GM12878 (cell line): ENCODE data around the gene GRB10. TPM values are rescaled to one million over a fixed set of nuclear protein-coding genes. Genes with fewer than 3 reads are reported as not detected.

ENCODE experiments used
- ATAC-seq: fragments of 200-7000 bp; cut with Tn5 transposase; 3 replicates; pipeline ENCODE4 v1.9.1; 2020; ENCODE audit warnings: mild to moderate bottlenecking, moderate library complexity
- BruUV-seq: library from RNA; stranded (reverse); fragments of 400-500 nt; replicated peaks from 2 replicates; lab custom pipeline; 2021; lab: Mats Ljungman, UMichigan
- CTCF ChIA-PET: fragments of 300-600 bp; sonication (Branson Sonifier 250); formaldehyde crosslinking; extraction: SDS; loops from one replicate; lab custom pipeline; 2021; ENCODE audit warnings: inconsistent platforms; lab: Yijun Ruan, JAX
- POLR2A ChIA-PET: fragments of 350-600 bp; formaldehyde crosslinking; extraction: SDS; loops from one replicate; lab custom pipeline; 2021; ENCODE audit warnings: inconsistent platforms; lab: Charles Lee
- RAD21 ChIA-PET: fragments of 300-600 bp; sonication (Branson Sonifier 250); formaldehyde crosslinking; loops from one replicate; lab custom pipeline; 2023; ENCODE audit warnings: antibody characterized with exemption; ENCODE audit not compliant: unreplicated experiment; lab: Charles Lee
- SMC1A ChIA-PET: fragments of 300-600 bp; sonication (Branson Sonifier 250); formaldehyde crosslinking; loops from one replicate; lab custom pipeline; 2023; ENCODE audit not compliant: unreplicated experiment, uncharacterized antibody; lab: Charles Lee
- DNase-seq: peaks from one replicate; pipeline ENCODE4 v3.0.0-alpha.2; 2011; ENCODE audit warnings: low read depth, low spot score
- FAIRE-seq: peaks from 3 replicates; lab custom pipeline; 2011; peaks lifted over from hg19 to GRCh38; lab: Jason Lieb, UNC
- H2AFZ ChIP-seq: 2 replicates; pipeline ENCODE4 v1.6.0; 2011; ENCODE audit warnings: low read depth, low read length, control low read depth; ENCODE audit not compliant: control insufficient read depth
- H3K27ac ChIP-seq: 2 replicates; pipeline ENCODE4 v1.5.1; 2011; ENCODE audit warnings: control low read depth; ENCODE audit not compliant: control insufficient read depth, insufficient read depth
- H3K27me3 ChIP-seq, 2 experiments: replicated peaks in 1 of 2; 2 replicates each; pipeline versions ENCODE4 v1.6.0 to v1.6.1; 2011; ENCODE audit warnings: low read length in 1 of 2; ENCODE audit not compliant: control insufficient read depth in 2 of 2, insufficient read depth in 2 of 2
- H3K36me3 ChIP-seq, 2 experiments: 2 replicates each; pipeline ENCODE4 v1.5.1; 2011; ENCODE audit warnings: low read length in 1 of 2; ENCODE audit not compliant: control insufficient read depth in 2 of 2, insufficient read depth in 2 of 2
- H3K4me1 ChIP-seq: 2 replicates; pipeline ENCODE4 v1.6.1; 2011; ENCODE audit warnings: mild to moderate bottlenecking, low read length, moderate library complexity, mixed read lengths; ENCODE audit not compliant: control insufficient read depth, insufficient read depth
- H3K4me2 ChIP-seq: 2 replicates; pipeline ENCODE4 v1.6.0; 2011; ENCODE audit warnings: control low read depth; ENCODE audit not compliant: control insufficient read depth, insufficient read depth
- H3K4me3 ChIP-seq: fragments of 200-600 bp; sonication (generic); 2 replicates; pipeline ENCODE4 v1.5.1; 2016
- H3K79me2 ChIP-seq: 2 replicates; pipeline ENCODE4 v1.6.0; 2011; ENCODE audit warnings: low read length; ENCODE audit not compliant: control insufficient read depth, insufficient read depth
- H3K9ac ChIP-seq: 2 replicates; pipeline ENCODE4 v1.8.0; 2011; ENCODE audit warnings: low read length, control low read depth, mixed read lengths; ENCODE audit not compliant: control insufficient read depth, insufficient read depth
- H3K9me3 ChIP-seq: replicated peaks from 3 replicates; pipeline ENCODE4 v1.5.1; 2011; ENCODE audit warnings: mild to moderate bottlenecking, low read length; ENCODE audit not compliant: control insufficient read depth, insufficient read depth
- H4K20me1 ChIP-seq: 2 replicates; pipeline ENCODE4 v1.6.0; 2011; ENCODE audit not compliant: control insufficient read depth, insufficient read depth
- BRCA1 ChIP-seq: IDR thresholded peaks from 2 replicates; pipeline ENCODE4 v1.6.1; 2011; ENCODE audit warnings: low read depth, low read length, improper control_type of control experiment
- EGR1 ChIP-seq, 2 experiments: IDR thresholded peaks; 1 replicate in 1 of 2; 2 replicates in 1 of 2; pipeline ENCODE4 v1.6.1; 2011 to 2012; ENCODE audit warnings: low read depth in 2 of 2, low read length in 2 of 2, borderline replicate concordance in 1 of 2, mild to moderate bottlenecking in 1 of 2, moderate library complexity in 1 of 2
- EP300 ChIP-seq, 2 experiments: fragments of 150-350 bp in 1 of 2; IDR thresholded peaks; 2 replicates each; pipeline ENCODE4 v1.6.1; 2011 to 2012; ENCODE audit warnings: low read depth in 2 of 2, low read length in 2 of 2, borderline replicate concordance in 1 of 2, improper control_type of control experiment in 1 of 2, inconsistent platforms in 1 of 2; ENCODE audit not compliant: control insufficient read depth in 1 of 2
- FOS ChIP-seq: IDR thresholded peaks from 3 replicates; pipeline ENCODE4 v1.6.1; 2011; ENCODE audit warnings: borderline replicate concordance; ENCODE audit not compliant: insufficient read length; ENCODE audit errors: extremely low read depth
- FOXM1 ChIP-seq: IDR thresholded peaks from 2 replicates; pipeline ENCODE4 v1.6.1; 2012; ENCODE audit warnings: low read depth, mild to moderate bottlenecking, inconsistent platforms, low read length, moderate library complexity
- IRF4 ChIP-seq: IDR thresholded peaks from 2 replicates; pipeline ENCODE4 v1.6.1; 2011; ENCODE audit warnings: low read depth, low read length
- NFYA ChIP-seq: IDR thresholded peaks from 2 replicates; pipeline ENCODE4 v1.6.1; 2011; ENCODE audit warnings: low read depth, mild to moderate bottlenecking, low read length, improper control_type of control experiment, borderline replicate concordance
- RAD51 ChIP-seq: fragments of 450-650 bp; IDR thresholded peaks from 2 replicates; pipeline ENCODE4 v1.6.1; 2016; ENCODE audit warnings: moderate library complexity, mild to moderate bottlenecking, inconsistent platforms
- RFX5 ChIP-seq: IDR thresholded peaks from 2 replicates; pipeline ENCODE4 v1.6.1; 2011; ENCODE audit warnings: low read depth, low read length, improper control_type of control experiment
- SP1 ChIP-seq: IDR thresholded peaks from one replicate; pipeline ENCODE4 v1.6.1; 2011; ENCODE audit warnings: low read depth, low read length
- TCF3 ChIP-seq: IDR thresholded peaks from 2 replicates; pipeline ENCODE4 v1.6.1; 2012; ENCODE audit warnings: low read depth, mild to moderate bottlenecking, low read length, borderline replicate concordance; ENCODE audit not compliant: insufficient read depth
- YY1 ChIP-seq: IDR thresholded peaks from 2 replicates; pipeline ENCODE4 v1.6.1; 2011; ENCODE audit warnings: low read depth, mild to moderate bottlenecking, low read length
- ZBED1 ChIP-seq: IDR thresholded peaks from 2 replicates; pipeline ENCODE4 v1.6.1; 2016; ENCODE audit warnings: borderline replicate concordance
- WGBS: methylation state at CpG from one replicate; pipeline ENCODE4 v1.1.6; 2016; ENCODE audit warnings: low lambda C conversion rate; ENCODE audit not compliant: insufficient replicate concordance, insufficient coverage; ENCODE audit errors: missing lambda C conversion rate; 5-methylcytosine and 5-hydroxymethylcytosine counted together
- in situ Hi-C: fragments of 300-500 bp; cut with MboI; formaldehyde crosslinking; loops from 9 replicates; pipeline ENCODE4 v1.14.3; 2018; ENCODE audit warnings: mixed read lengths
- intact Hi-C: fragments of 100-400 bp; cut with micrococcal nuclease; formaldehyde crosslinking; loops from one replicate; pipeline ENCODE4 v1.14.2; 2022; ENCODE audit not compliant: unreplicated experiment
- polyA plus RNA-seq, 11 experiments: library from polyadenylated mRNA; depleted of rRNA in 4 of 11; unstranded in 6 of 11; stranded (reverse) in 5 of 11; fragments of >200 nt; fragmentation: Nextera tagmentation in 4 of 11; fragmentation: Illumina TruSeq in 1 of 11; extraction: Ambion mirVana in 4 of 11; extraction: Trizol in 1 of 11; gene quantifications; 1 replicate in 1 of 11; 2 replicates in 10 of 11; pipeline versions ENCODE4 v1.2.1 to v1.2.3, GENCODE V29; 2011 to 2016; ENCODE audit warnings: inconsistent platforms in 2 of 11, missing spikeins in 2 of 11, low read depth in 1 of 11
- total RNA-seq, 4 experiments: library from RNA; depleted of rRNA in 3 of 4; stranded (reverse); fragments of >200 nt in 3 of 4; fragmentation: Illumina TruSeq in 1 of 4; extraction: Trizol in 1 of 4; gene quantifications; 2 replicates each; pipeline versions ENCODE4 v1.2.1 to v1.2.3, GENCODE V29; 2013 to 2021
- TF ChIP-seq, protein P1 (sequence below): IDR thresholded peaks from 2 replicates; pipeline ENCODE4 v1.6.1; 2012; ENCODE audit warnings: low read length, inconsistent platforms
- TF ChIP-seq, protein P2 (sequence below): fragments of 450-650 bp; IDR thresholded peaks from 2 replicates; pipeline ENCODE4 v1.6.1; 2017; ENCODE audit warnings: borderline replicate concordance

GRB10 gene
- total and polyA plus RNA-seq, 10 of the 15 experiments (the other 5 are each of a cell fraction or from before 2014, with no cell fraction given), result 0.04 to 0.33 TPM; not detected in 8

DNA sequence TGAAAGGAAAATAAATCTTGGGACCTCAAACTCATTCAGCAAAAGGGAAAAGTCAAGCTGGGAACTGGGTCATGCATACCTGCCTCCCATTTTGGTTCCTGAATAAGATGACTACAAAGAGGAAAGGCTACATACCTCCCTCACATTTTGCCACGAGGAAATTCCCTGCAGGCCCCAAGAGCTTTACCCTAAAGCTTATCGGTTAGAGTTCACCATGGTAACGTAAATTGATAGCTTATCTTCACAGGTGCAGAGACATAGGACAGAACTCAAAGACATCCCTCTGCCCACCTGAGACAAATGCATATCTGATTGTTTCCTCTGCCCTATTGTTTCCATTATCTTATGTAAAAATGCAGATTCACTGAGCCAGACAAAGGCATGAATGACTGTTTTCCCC lies 31.5 kb upstream of the GRB10 start:
- no peak for FAIRE-seq
- CTCF ChIA-PET, result no interaction called here
- H3K4me3 ChIP-seq, result no peak overlapping the region
- in situ Hi-C loops (no loop called here), intact Hi-C loops (no loop called here)
- no peaks in the 10 kb centered on the region; the same call in 1 of the 2 replicates for H4K20me1 ChIP-seq
- no peak overlapping the region for H3K9ac ChIP-seq
- POLR2A ChIA-PET, result no interaction called here
- H3K9me3 ChIP-seq, result no peaks in the 10 kb centered on the region
- ATAC-seq, result no peak
- RAD21 ChIA-PET, result no interaction called here
- H3K79me2 ChIP-seq, result no peaks in the 10 kb centered on the region
- H3K4me2 ChIP-seq, result no peak overlapping the region
- no peak overlapping the region for H3K27ac ChIP-seq
- BruUV-seq, result no TSS peak
- SMC1A ChIA-PET, result no interaction called here
- no peaks in the 10 kb centered on the region for H3K36me3 ChIP-seq
- WGBS, result 20% methylated on average over 3 of the region's 3 CpGs
- H3K4me1 ChIP-seq, result no peaks in the 10 kb centered on the region
- no peak overlapping the region for H2AFZ ChIP-seq
- H3K27me3 ChIP-seq, result no peaks in the 10 kb centered on the region; a peak in 1 of 4 replicates
- TF ChIP-seq ZBED1, result no peak
- TF ChIP-seq BRCA1, result no peak
- no peak for TF ChIP-seq EGR1 (IDR thresholded peaks at IDR 0.05; ENCODE audit: borderline replicate concordance in 1 of 2, low read depth in 2 of 2, low read length in 2 of 2)
- TF ChIP-seq, protein P1, sequence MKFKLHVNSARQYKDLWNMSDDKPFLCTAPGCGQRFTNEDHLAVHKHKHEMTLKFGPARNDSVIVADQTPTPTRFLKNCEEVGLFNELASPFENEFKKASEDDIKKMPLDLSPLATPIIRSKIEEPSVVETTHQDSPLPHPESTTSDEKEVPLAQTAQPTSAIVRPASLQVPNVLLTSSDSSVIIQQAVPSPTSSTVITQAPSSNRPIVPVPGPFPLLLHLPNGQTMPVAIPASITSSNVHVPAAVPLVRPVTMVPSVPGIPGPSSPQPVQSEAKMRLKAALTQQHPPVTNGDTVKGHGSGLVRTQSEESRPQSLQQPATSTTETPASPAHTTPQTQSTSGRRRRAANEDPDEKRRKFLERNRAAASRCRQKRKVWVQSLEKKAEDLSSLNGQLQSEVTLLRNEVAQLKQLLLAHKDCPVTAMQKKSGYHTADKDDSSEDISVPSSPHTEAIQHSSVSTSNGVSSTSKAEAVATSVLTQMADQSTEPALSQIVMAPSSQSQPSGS, result no peak
- TF ChIP-seq, protein P2, sequence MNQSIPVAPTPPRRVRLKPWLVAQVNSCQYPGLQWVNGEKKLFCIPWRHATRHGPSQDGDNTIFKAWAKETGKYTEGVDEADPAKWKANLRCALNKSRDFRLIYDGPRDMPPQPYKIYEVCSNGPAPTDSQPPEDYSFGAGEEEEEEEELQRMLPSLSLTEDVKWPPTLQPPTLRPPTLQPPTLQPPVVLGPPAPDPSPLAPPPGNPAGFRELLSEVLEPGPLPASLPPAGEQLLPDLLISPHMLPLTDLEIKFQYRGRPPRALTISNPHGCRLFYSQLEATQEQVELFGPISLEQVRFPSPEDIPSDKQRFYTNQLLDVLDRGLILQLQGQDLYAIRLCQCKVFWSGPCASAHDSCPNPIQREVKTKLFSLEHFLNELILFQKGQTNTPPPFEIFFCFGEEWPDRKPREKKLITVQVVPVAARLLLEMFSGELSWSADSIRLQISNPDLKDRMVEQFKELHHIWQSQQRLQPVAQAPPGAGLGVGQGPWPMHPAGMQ, result no peak
- TF ChIP-seq IRF4, result no peak
- TF ChIP-seq FOXM1, result no peak
- TF ChIP-seq RAD51, result no peak
- no peak for TF ChIP-seq YY1
- no peak for TF ChIP-seq NFYA
- no peak for TF ChIP-seq TCF3
- TF ChIP-seq FOS, result no peak
- no peak for TF ChIP-seq SP1
- no peak for TF ChIP-seq RFX5
- TF ChIP-seq EP300 (IDR thresholded peaks at IDR 0.05; ENCODE audit: borderline replicate concordance in 1 of 2, control insufficient read depth in 1 of 2, low read depth in 2 of 2, low read length in 2 of 2), result no peak
- no peak for DNase-seq
